Choroid plexus epithelial cell (primary cell): ENCODE data around the gene ARHGAP31.
"Not testable (repeated sequence)": the region's sequence is repeated elsewhere in the genome, so short reads cannot be mapped to it uniquely, and the experiment has no call there.

Experiments used
- DNase-seq: peaks from one replicate; pipeline ENCODE4 v3.0.0-alpha.2; 2010; ENCODE audit warnings: low read depth
- H3K4me3 ChIP-seq: 2 replicates; pipeline ENCODE4 v1.5.1; 2011; ENCODE audit warnings: low read depth, mild to moderate bottlenecking, control low read depth, low read length, moderate library complexity
- CTCF ChIP-seq: conservative IDR thresholded peaks from 2 replicates; pipeline ENCODE4 v1.5.1; 2011; ENCODE audit warnings: low read depth, mild to moderate bottlenecking, control low read depth, inconsistent platforms, low read length, moderate library complexity

ARHGAP31 gene

GRCh38 chr3:119258915-119259314 lies 35.3 kb upstream of the ARHGAP31 start:
- H3K4me3 ChIP-seq = no peak overlapping the region
- DNase-seq = no peak
- TF ChIP-seq CTCF = no peak

DNA sequence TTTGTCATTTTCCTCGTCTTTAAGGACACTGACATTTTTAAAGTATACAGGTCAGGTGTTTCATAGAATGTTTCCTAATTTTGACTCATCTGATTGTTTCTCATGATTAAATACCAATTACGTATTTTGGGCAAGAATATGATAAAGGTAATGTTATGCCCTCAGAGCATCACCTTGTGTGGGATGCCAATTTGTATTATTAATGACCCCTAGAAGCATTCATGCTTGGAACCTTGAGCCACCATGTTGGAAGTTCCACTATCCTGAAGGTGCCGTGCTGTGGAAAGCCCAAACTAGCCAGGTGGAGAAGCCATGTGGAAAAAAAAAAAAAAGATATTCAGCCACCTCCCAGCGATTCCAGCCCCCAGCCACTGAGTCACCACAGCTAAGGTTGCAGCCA lies 34.4 kb upstream of the ARHGAP31 start:
- no peak for DNase-seq
- no peak overlapping the region for H3K4me3 ChIP-seq
- no peak for TF ChIP-seq CTCF

DNA sequence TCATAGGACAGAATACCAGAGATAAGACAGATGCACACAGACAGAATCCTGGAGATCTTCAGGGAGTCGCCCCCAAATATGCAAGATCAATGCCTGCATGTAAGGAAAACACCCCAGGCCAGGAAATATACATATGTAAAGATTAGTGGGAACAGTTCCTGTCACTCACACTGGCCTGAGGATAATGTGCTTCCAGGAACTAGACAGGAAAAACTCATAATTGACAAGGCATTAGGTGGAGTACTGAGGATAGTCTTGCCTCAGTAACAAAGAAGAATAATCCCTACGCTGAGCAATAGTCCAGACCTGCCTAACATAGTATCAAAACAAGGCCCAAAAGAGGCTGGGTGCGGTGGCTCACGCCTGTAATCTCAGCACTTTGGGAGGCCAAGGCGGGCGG lies 33.1 kb upstream of the ARHGAP31 start:
- no peak for TF ChIP-seq CTCF
- no peak overlapping the region for H3K4me3 ChIP-seq
- DNase-seq = no peak

DNA sequence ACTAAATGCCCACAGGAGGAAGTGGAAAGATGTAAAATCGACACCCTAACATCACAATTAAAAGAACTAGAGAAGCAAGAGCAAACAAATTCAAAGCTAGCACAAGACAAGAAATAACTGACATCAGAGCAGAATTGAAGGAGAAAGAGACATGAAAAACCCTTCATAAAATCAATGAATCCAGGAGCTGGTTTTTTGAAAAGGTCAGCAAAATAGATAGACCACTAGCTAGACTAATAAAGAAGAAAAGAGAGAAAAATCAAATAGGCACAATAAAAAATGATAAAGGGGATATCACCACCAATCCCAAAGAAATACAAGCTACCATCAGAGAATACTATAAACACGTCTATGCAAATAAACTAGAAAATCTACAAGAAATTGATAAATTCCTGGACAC lies 24.0 kb upstream of the ARHGAP31 start:
- H3K4me3 ChIP-seq, DNase-seq: not testable (repeated sequence)

GRCh38 chr3:119276680-119277079 lies 17.5 kb upstream of the ARHGAP31 start:
- DNase-seq = no peak
- no peak for TF ChIP-seq CTCF
- no peak overlapping the region for H3K4me3 ChIP-seq

GRCh38 chr3:119279101-119279554 lies 15.1 kb upstream of the ARHGAP31 start:
- no peak for TF ChIP-seq CTCF
- no peak for DNase-seq

GRCh38 chr3:119279584-119280243 lies 14.5 kb upstream of the ARHGAP31 start:
- no peak for TF ChIP-seq CTCF
- no peak for DNase-seq
- H3K4me3 ChIP-seq = no peak overlapping the region

More at GRCh38 chr3:119279101-119279554, 15.1 kb upstream of the ARHGAP31 start:
- no peak overlapping the region for H3K4me3 ChIP-seq
